Measurements from ENCODE around the gene ALOXE3.
A peak's percentile ranks its signal among the peaks of the same experiment; 100 is the strongest.
"Not testable (repeated sequence)": the region's sequence is repeated elsewhere in the genome, so short reads cannot be mapped to it uniquely, and the experiment has no call there.

Gene ALOXE3

DNA sequence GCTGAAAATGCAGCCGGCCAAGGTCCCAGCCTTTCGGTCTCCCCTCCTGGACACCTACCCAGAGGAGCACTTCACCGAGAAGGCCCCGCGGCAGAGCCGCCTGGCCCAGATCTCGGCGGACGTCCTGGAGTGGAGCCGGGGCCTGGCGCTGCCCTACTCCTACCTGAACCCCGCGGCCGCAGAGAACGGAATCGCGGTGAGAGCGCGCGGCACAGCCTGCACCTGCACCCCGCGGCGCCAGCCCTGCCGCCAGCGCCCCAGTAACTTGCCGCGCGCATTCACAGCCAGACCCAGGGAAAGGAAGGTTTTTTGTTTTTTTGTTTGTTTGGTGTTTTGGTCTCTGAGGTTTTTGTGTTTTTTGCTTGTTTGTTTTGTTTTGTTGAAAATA is 46.0 kb downstream of the ALOXE3 start:
- DNase-seq (ENCODE audit: low spot score) = no peak

GRCh38 chr17:8071496-8071895 is 46.8 kb downstream of the ALOXE3 start:
- no peak for DNase-seq (ENCODE audit: low spot score)

DNA sequence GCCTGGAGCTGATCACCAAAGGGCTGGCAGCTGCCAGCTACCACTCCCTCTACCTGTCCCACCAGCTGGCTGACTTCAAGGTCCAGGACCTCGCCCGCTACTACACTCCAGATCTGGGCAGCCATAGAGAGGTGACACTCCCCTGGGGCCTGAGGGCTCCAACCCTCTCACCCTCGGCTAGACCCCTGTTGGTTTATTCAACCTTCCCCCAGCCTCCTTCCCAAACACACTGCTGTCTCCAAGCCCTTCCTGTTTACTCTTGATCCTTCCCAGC is 48.8 kb downstream of the ALOXE3 start:
- DNase-seq (ENCODE audit: low spot score) = no peak

GRCh38 chr17:8068736-8069586 is 49.4 kb downstream of the ALOXE3 start:
- no peak for DNase-seq (ENCODE audit: low spot score)

- no peak for DNase-seq (ENCODE audit: low spot score)
Measured at GRCh38 chr17:8067806-8068205, 50.5 kb downstream of the ALOXE3 start.

DNA sequence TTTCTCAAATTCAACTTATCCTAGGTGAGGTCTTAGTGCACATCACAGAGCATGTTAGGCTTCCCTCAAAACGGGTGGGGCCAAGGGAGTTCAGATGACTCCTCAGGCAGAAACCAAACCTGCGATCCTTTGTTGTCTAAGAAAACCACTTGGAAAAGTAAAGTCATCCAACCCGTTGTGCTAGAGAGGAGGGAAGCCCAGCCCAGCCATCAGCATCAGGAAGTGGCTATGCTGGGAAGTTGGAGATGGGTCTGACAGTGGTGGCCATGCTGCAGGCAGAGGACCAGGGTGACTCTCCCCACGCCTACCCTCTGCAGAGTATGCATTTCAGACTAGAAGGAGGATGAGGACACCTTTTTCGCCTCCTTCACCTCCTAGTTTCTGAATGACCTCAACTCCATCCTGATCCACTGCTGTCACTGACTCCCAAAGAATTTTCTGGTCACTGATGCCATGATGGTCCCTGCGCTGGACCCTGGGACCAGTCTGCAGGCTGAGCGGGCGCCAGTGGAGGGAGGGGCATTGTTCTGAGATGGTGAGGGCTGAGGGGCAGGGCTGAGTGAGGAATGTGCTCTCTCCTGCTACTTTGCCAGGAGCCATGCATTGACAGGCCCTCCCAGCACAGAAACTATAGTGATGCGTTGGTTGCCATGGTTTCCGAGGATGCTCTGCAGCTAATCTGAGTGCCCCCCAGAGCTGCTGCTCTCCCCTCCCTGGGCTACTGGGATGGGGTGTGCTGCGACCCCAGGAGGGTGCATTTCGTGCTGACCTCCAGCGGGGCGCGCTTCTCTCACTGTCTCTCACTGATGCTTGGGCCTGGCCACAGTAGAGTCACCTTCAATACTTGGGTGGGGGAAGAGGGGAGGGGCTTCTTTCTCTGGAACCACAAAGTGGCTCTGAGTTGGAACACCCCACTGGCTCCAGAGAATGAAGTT is 51.2 kb downstream of the ALOXE3 start:
- no peak for DNase-seq (ENCODE audit: low spot score)

DNA sequence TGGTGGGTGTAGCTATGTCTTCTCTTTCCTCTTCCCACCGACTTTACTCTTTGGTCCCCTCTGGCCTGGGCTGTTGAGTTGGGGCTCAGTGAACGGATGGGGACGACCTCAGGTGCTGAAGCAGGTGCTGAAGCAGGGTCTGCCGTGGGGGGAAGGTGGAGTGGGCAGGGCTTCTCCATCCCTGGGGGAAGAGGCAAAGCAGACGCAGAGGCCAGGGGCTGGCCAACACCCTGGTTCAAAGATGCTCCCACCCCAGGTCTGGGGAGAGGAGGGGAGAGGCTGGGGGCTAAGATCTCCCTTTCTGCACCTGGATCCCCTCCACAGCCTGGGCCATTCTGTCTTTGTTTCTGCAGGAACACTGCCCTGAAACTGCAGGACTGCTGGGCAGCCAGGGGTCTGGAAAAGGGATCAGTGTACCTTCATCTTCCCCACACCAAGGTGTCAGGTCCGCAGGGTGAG is 53.7 kb downstream of the ALOXE3 start:
- DNase-seq (ENCODE audit: low spot score) = no peak

GRCh38 chr17:8063761-8064534 is 54.4 kb downstream of the ALOXE3 start:
- DNase-seq (ENCODE audit: low spot score) = no peak

GRCh38 chr17:8062807-8063483 is 55.4 kb downstream of the ALOXE3 start:
- no peak for DNase-seq (ENCODE audit: low spot score)

DNA sequence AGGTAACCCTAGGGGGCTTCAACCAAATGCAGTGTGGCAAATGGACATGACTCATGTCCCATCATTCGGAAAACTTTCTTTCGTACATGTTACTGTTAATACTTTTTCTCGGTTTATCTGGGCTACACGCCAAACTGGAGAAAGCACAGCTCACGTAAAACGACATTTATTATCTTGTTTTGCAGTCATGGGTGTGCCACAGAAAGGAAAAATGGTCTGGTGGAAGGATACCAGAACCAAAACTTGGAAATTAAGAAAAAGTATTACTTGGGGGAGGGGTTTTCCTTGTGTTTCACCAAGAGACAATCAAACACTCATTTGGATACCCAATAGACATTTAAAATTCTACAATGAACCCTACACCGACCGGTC is 55.9 kb downstream of the ALOXE3 start:
- DNase-seq (ENCODE audit: low spot score) = no peak

DNA sequence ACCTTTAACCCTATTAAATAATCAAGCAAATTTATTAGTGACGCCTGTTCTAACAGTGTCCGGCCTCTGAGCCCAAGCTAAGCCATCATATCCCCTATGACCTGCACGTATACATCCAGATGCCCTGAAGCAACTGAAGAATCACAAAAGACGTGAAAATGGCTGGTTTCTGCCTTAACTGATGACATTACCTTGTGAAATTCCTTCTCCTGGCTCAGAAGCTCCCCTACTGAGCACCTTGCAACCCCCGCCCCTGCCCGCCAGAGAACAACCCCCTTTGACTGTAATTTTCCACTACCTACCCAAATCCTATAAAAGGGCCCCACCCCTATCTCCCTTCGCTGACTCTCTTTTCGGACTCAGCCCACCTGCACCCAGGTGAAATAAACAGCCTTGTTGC is 56.5 kb downstream of the ALOXE3 start:
- DNase-seq (ENCODE audit: low spot score) = not testable (repeated sequence)

DNA sequence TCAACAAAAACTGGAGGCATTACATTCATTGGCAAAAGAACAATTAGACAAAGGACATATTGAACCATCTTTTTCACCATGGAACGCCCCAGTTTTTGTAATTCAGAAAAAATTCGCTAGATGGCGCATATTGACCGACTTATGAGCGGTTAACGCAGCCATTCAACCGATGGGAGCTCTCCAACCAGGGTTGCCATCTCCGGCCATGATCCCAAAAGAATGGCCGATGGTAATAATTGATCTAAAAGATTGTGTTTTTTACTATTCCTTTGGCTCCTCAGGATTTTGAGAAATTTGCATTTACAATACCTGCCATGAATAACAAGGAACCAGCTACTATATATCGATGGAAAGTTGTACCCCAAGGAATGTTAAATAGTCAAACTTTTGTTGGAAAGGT is 58.0 kb downstream of the ALOXE3 start:
- peak; percentile 73 for DNase-seq (ENCODE audit: low spot score)

DNA sequence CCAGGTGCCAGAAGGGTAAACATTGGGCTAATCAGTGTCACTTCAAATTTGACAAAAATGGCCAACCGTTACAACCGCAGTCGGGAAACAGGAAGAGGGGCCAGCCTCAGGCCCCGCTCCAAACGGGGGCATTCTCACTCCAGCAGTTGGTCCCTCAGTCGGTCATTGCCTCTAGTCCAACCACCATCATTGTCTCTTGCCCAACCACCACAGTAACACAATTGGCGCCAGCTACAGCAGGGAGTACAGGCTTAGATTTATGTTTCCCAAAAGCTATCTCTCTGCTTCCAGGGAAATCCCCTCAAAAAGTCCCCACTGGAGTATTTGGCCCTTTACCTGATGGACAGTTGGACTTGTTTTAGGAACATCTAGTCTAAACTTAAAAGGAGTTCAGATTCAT is 59.2 kb downstream of the ALOXE3 start:
- no peak for DNase-seq (ENCODE audit: low spot score)

- peak; percentile 78 for DNase-seq (ENCODE audit: low spot score)
Measured at GRCh38 chr17:8057691-8058114, 60.6 kb downstream of the ALOXE3 start.

DNA sequence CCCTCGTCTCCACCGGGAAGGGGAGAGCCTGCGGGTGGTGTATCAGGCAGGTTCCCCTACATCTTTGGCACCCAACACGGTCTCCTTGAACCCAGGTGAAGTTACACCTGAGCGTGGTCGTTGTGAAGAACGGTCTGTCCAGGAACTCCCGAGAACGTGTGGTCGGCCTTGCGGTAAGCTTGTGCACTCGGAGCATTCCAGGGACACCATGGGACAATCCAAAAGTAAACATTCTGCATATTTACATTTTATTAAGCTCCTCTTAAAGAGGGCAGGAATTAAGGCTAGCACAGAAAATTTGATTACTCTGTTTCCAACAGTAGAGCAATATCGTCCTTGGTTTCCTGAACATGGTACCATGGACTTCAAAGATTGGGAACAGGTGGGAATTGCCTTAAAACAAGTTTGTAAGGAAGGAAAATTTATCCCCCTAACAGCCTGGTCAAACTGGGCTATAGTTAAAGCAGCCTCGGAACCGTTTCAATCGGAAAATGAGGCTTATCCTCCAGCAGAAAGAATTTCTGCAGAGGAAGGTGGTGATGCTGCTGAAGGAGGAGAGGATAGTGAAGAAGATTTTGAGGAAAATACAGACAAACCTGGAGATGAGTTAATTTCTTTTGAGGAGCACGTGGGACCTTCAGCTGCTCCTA is 61.2 kb downstream of the ALOXE3 start:
- no peak for DNase-seq (ENCODE audit: low spot score)

GRCh38 chr17:8056232-8056975 is 61.9 kb downstream of the ALOXE3 start:
- DNase-seq (ENCODE audit: low spot score) = peak; percentile 45

GRCh38 chr17:8055851-8056231 is 62.5 kb downstream of the ALOXE3 start:
- no peak for DNase-seq (ENCODE audit: low spot score)

- no peak for DNase-seq (ENCODE audit: low spot score)
Measured at GRCh38 chr17:8053600-8053999, 64.7 kb downstream of the ALOXE3 start.

DNA sequence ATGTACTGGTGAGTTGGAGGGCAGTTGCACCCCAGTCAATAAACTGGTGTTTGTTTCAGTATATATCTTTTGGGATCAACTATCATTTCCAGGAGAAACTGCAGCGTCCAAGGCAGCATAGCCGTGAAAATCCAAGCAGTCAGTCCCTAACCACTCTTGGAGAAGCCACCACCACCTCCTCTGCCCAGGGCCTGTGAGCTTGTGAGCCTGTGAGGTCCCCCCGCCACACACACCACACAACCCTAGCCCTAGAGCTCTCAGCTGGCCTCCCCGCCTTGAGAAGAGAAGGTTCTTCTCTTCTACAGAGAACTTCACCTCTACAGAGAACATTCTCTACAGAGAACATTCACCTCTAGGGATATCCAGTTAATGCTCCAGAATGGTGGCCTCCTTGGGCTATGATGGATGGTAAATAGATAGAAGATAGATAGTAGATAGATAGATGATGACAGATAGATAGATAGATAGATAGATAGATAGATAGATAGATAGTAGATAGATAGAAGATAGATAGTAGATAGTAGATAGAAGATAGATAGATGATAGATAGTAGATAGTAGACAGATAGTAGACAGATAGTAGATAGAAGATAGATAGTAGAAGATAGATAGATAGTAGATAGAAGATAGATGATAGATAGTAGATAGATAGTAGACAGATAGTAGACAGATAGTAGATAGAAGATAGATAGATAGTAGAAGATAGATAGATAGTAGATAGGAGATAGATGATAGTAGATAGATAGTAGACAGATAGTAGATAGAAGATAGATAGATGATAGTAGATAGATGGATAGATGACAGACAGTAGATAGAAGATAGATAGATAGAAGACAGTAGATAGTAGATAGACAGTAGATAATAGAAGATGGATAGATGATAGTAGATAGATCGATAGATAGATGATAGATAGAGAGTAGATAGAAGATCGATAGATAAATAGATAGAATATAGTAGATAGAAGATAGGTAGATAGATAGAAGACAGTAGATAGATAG is 65.8 kb downstream of the ALOXE3 start:
- DNase-seq (ENCODE audit: low spot score) = no peak

Measured in kidney tubule cell (primary cell).